Measurements from ENCODE around the gene PRR20G. TPM values are rescaled to one million over a fixed set of nuclear protein-coding genes. Genes with fewer than 3 reads are reported as not detected.
"Not testable (repeated sequence)": the region's sequence is repeated elsewhere in the genome, so short reads cannot be mapped to it uniquely, and the experiment has no call there.

The PRR20G gene
- total RNA-seq: not detected

DNA sequence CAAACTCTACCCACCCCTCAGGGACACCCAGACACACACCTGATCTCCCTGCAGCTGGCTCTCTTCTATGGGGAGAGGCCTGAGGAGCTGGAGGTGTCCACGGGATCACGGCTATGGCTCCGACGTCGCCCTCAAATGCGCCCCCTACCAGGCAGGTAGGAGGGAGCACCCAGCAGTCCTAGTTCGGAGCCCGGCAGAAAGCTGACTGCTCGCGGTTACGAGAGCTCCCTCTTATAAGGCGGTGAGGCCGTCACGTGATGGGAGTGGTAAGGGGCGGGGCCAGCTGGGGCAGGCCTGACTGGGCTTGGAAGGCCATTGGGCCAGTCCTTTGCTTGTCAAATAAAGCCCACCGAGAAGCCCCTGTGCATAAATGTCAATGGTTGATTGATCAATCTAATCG is at the start of gene PRR20G:
Gene PRR20G, minus strand, starts transcription at position 207 of the 400 bp plus-strand sequence. CDS start 681 bp downstream, outside the sequence.
- ChIA-PET CTCF (no interaction called here), POLR2A (no interaction called here)

DNA sequence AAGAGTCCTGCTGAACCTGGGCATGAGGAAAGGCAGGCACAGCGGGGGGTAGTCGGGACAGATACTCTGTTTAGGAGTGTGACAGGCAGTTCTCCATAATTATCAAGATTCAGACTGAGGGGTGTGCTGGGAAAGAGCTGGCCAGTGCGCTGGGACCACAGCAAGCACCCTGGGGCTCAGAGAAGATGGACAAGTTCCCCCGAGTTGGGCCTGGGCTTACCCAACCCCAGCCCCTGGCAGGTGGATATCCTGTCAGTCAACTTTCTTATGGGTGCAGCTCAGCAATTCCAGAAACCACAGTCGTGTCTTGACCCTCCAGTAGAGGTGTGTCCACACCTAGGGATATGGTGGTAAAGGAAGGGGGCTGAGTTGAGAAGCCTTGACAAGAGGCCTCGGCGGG is 49.2 kb upstream of the PRR20G start:
- ChIA-PET POLR2A (no interaction called here), CTCF (no interaction called here)

DNA sequence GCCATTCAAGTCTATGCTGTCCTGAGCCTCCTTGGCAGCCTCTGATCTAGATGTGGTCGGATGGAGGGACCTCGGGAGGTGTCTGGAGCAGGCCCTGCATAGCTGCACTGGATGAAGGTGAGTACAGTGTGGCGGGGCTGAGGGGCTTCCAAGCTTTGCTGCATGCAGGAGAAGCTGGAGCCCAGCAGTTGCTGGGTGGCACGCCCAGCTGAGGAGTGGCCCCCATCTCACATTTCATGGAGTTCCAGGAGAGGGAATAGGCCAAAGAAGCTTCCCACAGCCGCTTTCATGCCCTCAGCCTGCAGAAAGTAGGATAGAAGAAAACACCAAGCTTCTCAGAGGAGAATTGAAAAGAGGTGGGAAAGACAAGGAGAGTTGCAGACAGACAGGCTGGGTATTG is 48.3 kb upstream of the PRR20G start:
- ChIA-PET CTCF (no interaction called here), POLR2A (no interaction called here)

DNA sequence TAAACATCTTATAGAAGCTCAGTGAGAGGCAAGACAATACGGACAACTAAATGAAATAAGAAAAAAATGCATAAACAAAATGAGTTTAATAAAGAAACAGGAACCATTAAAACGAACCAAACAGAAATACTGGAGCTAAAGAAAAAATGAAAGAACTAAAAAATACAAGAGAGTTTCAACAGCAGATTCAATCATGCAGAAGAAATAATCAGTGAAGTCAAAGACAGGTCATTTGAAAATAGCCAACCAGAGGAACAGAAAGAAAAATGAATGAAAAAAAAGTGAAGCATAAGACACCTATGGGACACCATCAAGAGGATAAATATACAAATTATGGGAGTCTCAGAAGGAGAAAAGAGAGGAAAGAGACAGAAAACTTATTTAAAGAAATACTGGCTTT is 42.5 kb upstream of the PRR20G start:
- POLR2A ChIA-PET: no interaction called here

DNA sequence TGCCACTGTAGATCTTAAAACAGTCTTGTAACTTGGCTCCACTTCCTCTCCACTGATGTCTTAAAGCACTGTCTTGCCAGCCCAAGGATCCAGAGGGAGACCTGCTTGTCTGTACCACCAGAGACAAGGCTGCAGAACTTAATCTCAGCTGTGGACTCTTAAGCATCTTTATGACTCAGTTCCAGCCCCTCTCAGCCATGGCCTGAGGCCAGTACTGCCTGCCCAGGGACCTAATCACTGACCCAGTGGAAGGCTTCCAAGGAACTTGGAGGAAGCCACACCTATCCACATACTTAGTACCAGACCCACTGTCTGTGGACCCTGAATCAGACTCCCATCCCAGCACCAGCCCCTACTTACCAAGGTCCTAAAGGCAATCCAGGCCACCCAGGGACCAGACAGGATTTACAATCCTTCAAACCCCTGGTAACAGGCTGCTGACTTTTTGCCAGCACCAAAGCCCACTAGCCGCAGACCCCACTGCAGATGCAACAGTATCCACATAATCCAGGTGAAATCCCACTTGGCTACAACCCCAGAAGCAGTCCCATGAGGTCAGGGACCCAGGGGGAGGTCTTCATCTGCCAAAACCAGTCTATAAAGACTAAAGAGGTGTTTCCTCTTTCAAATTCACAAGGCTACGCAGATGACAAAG is 41.9 kb upstream of the PRR20G start:
- ChIA-PET CTCF (no interaction called here), POLR2A (no interaction called here)

More for the DNA sequence above, 42.5 kb upstream of the PRR20G start:
- CTCF ChIA-PET: no interaction called here

DNA sequence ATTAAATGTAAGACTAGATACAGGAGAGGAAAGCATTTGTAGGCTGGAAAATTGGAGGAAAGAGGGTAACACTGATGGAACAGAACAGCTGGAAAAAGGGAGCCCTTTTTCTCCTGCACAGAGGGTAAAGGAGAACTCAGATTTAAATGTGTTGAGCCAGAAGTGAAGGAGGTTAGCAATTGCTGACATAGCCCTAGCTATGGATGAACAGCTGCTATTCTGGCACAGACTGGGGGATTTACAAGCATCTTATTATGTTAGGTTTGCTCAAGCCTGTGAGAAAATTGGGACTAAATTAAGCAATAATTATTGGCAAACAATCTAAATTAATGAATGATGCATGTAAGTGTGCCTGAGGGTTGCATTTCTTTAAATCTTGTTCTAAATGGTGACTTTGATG is 40.6 kb upstream of the PRR20G start:
- ChIA-PET POLR2A (no interaction called here), CTCF (no interaction called here)

DNA sequence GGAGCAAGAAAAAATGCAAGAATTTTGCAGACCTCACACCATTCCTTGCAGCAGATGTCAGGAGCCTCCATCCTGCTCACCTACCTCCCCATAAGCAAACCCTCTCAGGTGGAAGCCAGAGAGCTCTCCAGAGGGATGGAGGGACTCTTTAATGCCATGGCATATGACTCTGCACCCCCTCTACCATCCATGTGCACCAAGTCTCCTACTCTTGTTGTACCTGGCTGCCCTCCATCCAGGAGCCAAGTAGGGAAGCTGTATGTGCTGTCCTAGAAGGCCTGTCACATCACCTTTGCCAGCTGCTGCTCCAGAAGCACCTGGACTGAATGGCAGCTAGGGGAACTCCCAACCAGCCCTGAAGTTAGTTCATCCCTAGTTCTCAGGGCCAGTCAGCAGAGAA is 38.5 kb upstream of the PRR20G start:
- POLR2A ChIA-PET: no interaction called here
- CTCF ChIA-PET: no interaction called here

DNA sequence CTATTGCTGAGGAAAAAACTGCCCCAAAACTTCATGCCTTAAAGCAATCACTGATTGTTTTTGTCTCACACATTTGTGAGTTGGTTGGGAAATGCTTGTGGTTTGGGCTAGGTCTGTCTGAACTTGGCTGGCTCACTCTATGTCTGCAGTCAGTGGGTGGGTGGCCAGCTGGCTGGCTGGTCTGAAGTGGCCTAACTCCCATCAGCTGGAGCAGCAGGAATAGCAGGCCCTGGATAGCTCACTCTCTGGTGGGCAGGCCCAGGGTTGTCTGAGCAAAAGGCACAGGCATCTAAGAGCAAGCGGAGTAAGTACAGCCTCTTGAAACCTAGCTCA is 37.7 kb upstream of the PRR20G start:
- CTCF ChIA-PET: interaction anchor here (0.6 kb wide), 1 partner anchor 937 kb away, joined by 4 read pairs; no protein-coding TSS in a partner anchor
- POLR2A ChIA-PET: no interaction called here

DNA sequence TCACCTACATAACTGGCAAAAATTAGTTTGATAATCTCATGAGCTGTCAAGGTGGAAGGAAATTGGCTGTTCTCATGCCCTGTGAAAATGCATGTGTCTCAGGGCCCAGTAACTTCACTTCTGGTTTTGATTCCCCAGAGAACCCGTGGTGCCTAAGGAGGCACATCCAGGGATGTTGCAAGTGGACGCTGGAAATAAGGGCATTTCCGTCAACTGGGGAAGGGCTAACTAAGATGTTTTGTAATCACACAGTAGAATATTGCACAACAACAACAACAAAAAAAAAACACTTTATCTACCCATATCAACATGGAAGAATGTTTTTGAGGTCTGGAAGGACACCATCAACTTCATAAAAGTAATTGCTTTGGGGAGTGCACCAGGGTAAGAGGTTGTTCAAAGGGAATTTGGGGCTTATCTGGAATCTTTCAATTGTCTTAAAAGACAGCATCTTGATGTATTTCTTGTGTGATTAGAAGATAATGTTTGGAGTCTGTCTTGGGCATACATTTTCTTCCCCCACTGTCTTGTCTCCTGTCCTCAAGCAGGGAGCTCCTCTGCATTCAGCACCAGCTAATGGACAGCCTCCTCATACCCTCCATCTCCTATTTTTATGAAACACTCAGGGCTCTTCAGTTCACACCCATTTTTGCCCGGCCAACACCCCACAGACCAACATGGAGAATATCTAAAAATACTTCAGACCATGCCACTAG is 37.2 kb upstream of the PRR20G start:
- CTCF ChIA-PET: no interaction called here
- POLR2A ChIA-PET: no interaction called here

DNA sequence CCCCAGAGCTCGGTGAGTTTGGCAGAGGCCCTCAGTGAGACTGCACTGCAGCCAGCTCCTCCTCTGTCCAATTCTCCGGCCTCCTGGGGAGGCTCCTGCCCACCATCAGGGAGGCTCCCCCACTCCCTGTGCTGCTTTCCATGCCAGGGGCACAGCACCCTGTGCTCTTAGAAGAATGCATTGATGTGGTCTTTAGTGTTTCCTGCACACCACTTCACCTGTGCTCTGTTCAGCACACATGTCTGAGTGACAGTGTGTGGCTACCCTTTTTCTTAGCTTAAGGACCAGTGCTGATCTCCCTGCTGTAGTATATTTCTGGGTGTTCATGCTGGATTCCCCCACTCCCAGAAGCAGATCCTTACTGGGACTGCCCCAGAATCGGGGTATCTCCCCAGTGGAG is 36.2 kb upstream of the PRR20G start:
- ChIA-PET POLR2A (no interaction called here), CTCF (no interaction called here)

DNA sequence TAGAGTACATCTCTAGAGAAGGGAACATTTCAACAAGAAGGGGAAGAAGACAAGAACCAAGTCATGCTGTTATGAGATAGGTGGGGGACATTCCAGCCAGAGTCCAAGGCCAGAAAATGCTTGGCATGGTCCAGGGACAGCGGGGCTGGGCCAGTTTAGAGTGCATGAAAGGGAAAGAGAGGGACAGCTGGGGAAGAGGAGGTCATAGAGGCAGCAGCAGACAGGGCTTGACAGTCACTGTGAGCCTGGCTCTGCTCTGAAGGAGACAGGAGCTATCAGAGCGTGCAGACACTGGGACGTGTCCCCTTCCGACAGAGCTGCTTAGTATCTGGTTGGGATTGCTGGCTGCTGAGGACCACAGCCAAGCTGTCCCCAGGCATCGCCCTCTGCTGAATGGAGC is 35.7 kb upstream of the PRR20G start:
- POLR2A ChIA-PET: no interaction called here
- CTCF ChIA-PET: no interaction called here

DNA sequence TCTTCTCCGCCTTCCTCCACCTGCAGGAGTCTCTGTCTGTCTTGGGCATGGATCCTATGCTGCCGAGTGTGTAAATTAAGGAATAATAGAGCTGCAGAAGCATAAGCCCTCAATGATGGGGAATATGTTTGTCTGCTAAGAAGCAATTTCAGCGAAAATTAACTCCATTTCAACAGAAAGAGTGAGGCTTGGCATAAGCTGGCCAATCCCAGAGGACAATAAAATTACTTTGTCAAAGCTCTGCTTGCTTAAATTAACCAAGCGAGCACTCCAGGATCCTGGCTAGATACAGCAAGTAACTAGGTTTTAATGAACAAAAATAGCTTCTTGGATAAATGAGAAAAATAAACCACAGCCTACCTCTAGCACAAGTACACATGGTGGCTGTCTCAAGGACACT is 33.5 kb upstream of the PRR20G start:
- ChIA-PET POLR2A (no interaction called here), CTCF (no interaction called here)

DNA sequence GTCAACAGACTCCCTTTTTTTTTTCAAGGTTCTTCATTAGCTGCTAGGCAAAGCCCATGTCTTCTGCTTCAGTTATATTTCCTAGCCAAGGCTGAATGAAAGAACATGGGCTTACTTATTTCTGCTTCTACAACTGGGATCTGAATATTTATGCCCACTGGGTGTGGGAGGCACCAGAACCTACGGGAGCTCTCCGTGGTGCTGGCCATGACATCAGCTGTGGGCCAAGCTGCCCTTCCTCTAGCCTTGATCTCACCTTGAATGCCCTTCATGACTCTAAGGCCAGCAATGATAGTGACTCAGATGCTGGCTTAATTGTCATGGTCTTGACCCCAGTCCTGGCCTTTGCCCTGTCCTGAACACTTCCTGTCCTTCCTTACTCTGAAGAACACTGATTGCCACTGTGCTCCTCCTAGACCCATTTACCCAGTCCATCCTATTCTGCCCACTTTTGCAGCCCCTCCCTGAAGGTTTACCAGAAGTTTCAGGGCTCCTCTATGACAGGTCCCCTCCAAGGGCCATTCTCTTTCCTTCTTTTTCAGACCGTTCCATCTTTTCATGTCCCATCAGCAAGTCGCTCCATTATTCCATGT is 32.8 kb upstream of the PRR20G start:
- ChIA-PET CTCF (no interaction called here), POLR2A (no interaction called here)

DNA sequence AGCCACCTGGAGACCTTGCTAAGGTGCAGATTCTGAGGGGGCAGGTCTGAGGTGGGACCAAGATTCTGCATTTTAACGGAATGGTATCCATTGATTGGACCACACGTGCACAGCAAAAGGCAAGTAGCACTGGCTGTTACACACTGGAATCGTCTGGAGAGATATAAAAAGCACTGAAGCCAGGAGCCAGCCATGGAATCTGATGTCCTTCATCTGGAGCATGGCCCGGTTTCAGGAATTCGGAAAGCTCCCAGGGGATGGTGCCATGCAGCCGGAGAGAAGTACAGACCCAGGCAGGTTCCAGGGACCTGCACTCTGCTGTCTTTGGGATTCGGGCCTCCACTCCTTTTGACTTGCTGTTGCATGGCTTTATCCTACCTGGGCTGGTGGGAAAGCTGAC is 28.8 kb upstream of the PRR20G start:
- CTCF ChIA-PET: no interaction called here
- POLR2A ChIA-PET: no interaction called here

DNA sequence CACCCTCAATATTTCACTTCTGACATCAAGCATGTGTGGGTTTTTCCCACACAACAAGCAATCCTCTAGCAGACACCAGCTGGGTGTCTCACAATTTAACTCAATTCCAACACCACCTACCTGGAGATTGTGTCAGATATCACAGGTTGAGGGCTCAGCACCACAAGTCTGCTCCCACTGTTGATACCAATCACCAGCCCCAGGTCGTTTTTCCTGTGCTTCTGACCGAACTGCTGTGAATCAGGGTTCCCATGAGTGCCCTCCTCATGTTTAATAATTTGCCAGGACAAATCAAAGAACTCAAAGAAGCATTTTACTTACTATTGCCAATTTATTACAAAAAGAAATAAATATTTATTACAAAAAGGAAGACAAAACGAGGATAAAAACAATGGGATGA is 25.0 kb upstream of the PRR20G start:
- POLR2A ChIA-PET: no interaction called here
- CTCF ChIA-PET: no interaction called here

DNA sequence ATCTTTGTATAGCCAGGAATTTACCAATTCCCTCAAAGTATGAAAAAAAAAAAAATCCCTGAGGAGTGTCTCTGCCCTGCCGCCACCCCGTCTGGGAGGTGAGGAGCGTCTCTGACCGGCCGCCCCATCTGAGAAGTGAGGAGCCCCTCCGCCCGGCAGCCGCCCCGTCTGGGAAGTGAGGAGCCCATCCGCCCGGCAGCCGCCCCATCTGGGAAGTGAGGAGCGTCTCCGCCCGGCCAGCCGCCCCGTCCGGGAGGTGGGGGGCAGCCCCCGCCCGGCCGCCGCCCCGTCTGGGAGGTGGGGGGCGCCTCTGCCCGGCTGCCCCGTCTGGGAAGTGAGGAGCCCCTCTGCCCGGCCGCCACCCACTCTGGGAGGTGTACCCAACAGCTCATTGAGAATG is 21.0 kb upstream of the PRR20G start:
- CTCF ChIA-PET, POLR2A ChIA-PET: not testable (repeated sequence)

DNA sequence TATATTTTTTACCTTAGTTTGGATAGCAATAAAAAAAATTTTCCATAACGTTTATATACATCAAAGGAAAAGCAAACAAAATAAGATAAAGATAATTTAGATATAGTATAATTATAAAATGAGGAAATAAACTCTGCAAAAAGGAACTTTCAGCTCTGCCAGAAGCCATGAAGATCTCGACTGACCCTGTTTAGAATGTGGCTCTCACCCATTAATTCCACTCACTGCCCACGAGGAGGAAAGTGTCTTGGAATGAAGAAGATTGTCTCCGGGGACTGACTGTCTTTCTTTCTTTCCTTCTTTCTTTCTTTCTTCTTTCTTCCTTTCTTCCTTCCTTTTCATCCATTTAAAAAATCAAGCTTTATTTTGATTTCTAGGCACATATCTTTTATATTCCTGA is 20.1 kb upstream of the PRR20G start:
- CTCF ChIA-PET: no interaction called here
- POLR2A ChIA-PET: no interaction called here

DNA sequence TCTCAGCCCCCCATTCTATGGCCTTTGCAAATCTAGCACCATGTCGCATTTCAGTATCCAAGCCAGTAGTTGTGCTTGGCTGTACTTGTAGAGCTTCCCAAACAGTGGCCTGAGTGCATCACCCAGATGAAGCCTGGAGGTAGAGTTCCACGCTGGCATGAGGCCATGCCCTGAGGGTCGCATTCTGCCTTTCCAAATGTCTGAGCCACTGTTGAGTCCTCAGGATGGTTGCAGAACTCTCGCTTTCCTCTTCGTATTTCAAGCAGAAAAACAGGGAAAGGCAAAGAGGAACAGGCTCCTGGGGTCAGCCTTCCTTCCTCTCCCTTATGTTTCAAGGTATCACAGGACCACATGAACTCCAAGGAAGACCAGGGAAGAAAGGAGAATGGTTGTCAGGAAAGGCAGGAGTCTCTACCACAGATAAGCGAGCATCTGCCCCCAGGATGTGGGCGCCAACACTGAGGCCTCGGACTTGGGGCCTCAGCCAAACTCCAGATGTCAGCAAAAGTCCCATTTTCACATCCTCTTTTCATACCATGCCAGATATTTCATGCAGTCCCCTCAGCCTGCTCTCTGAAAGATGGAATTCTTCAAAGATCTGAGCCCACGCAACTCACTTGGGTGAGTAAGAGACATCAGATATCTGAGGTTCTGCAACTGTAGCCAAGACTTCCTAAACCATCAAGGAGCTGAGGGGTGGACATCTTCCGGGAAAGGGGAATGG is 19.4 kb upstream of the PRR20G start:
- ChIA-PET POLR2A (no interaction called here), CTCF (no interaction called here)

DNA sequence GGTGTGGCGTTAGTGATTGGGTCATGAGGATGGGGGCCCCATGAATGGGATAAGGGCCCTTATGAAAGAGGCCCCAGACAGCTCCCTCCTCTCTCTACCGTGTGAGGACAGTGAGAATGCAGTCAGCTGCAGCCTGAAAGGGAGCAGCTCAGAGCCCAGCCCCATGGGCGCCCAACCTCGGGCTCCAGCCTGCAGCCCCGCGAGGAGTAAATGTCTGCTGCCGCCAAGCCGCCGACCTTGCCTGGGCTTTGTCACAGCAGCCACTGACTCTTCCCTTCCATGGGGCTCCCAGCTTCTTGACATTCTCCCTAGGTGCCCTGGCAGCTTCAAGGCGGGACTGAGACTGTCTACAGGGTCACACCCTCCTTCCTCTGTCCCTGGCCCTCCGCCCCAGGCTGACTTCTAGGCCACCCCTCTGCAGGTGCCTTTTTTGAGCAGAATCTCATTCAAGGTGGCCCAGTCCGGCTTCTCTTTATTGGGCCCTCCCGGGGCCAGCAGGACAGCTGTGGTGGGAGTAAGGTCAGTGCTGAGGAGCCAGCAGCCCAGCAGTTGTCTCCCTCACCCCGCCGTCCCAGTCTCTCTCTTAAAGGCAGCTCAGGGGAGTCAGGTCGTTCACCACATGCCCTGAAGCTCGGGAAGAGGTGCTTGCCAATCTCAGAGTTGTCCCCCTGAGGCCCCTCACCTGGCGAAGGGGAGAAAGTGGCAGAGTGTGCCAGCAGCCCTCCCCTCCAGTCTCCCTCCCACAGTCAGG is 18.7 kb upstream of the PRR20G start:
- ChIA-PET POLR2A (no interaction called here), CTCF (no interaction called here)

DNA sequence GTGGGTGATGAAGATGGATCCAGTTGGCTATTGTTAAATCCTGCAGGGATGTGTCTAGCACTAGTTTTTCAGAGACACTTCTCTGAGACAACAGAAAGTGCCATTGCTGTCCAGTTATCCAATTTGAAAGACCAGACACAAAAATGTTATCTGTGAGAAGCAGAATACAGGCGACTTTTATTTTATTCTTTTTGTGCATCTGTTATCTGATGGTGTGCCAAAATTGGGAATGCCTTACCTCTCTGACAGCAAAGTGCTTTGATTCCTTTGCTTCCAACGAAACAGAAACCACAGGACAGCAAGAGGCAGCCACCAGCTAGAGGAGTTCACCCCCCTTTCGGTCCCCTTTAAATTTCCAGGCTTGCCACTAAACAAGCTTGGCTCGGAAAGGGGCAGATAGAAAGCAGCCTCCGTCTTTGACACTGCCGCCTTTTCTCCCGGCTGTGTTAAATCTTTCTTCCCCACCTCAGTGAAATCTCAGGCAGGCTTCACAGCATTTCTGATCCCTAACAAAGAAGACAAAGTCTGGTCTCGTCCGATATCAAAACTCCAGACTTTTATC is 17.7 kb upstream of the PRR20G start:
- POLR2A ChIA-PET: no interaction called here
- CTCF ChIA-PET: no interaction called here
